H1 (cell line): ENCODE measurements around the gene TMEM200B. TPM values are rescaled to one million over a fixed set of nuclear protein-coding genes. Genes with fewer than 3 reads are reported as not detected.

ENCODE experiments used
- CTCF ChIA-PET: fragments of 300-600 bp; sonication (Branson Sonifier 250); formaldehyde crosslinking; loops from one replicate; lab custom pipeline; 2021; ENCODE audit not compliant: partially characterized antibody; lab: Charles Lee
- POLR2A ChIA-PET: fragments of 300-600 bp; sonication (Branson Sonifier 250); formaldehyde crosslinking; loops from one replicate; lab custom pipeline; 2021; ENCODE audit warnings: inconsistent platforms; ENCODE audit not compliant: partially characterized antibody; lab: Charles Lee
- DNase-seq, 2 experiments: peaks; one replicate each; pipeline versions ENCODE4 v3.0.0 to v3.0.0-alpha.2; 2010 to 2022; ENCODE audit warnings: low spot score in 2 of 2, low read depth in 1 of 2, mixed read lengths in 1 of 2
- FAIRE-seq: peaks from 2 replicates; lab custom pipeline; 2011; peaks lifted over from hg19 to GRCh38; lab: Jason Lieb, UNC
- H2AFZ ChIP-seq: 2 replicates; pipeline ENCODE4 v1.8.1; 2012; ENCODE audit warnings: low read length, inconsistent platforms
- H2AK5ac ChIP-seq: 2 replicates; pipeline ENCODE4 v1.6.1; 2013; ENCODE audit warnings: low read depth, low read length
- H2BK120ac ChIP-seq: replicated peaks from 2 replicates; pipeline ENCODE3; 2013; ENCODE audit warnings: low read depth, low read length, inconsistent platforms
- H2BK12ac ChIP-seq: 2 replicates; pipeline ENCODE4 v1.6.1; 2013; ENCODE audit warnings: low read depth, low read length
- H2BK15ac ChIP-seq: 2 replicates; pipeline ENCODE4 v1.6.1; 2013; ENCODE audit warnings: low read length
- H2BK20ac ChIP-seq: 2 replicates; pipeline ENCODE4 v1.6.1; 2013; ENCODE audit warnings: low read length
- H2BK5ac ChIP-seq: 2 replicates; pipeline ENCODE4 v1.6.1; 2013; ENCODE audit warnings: low read depth, low read length
- H3K14ac ChIP-seq: 2 replicates; pipeline ENCODE4 v1.6.1; 2013; ENCODE audit warnings: inconsistent platforms; ENCODE audit not compliant: insufficient read length
- H3K18ac ChIP-seq: 2 replicates; pipeline ENCODE4 v1.6.1; 2013; ENCODE audit warnings: low read length; ENCODE audit errors: extremely low read depth
- H3K23ac ChIP-seq: 2 replicates; pipeline ENCODE4 v1.6.1; 2013; ENCODE audit warnings: inconsistent platforms; ENCODE audit not compliant: insufficient read length
- H3K23me2 ChIP-seq: 2 replicates; pipeline ENCODE4 v1.6.1; 2013; ENCODE audit warnings: low read depth, low read length
- H3K27ac ChIP-seq: 2 replicates; pipeline ENCODE4 v1.6.1; 2011; ENCODE audit warnings: low read depth, low read length, inconsistent platforms
- H3K27me3 ChIP-seq, 4 experiments: replicated peaks in 1 of 4; 1 replicate in 1 of 4; 2 replicates in 3 of 4; pipeline versions ENCODE4 v1.6.1 to v1.8.1; 2011 to 2013; ENCODE audit warnings: low read length in 3 of 4, mild to moderate bottlenecking in 3 of 4, inconsistent platforms in 2 of 4, mixed read lengths in 2 of 4, moderate library complexity in 1 of 4; ENCODE audit not compliant: control insufficient read depth in 3 of 4, insufficient read depth in 3 of 4; ENCODE audit errors: extremely low read depth in 1 of 4
- H3K36me3 ChIP-seq, 4 experiments: 2 replicates each; pipeline versions ENCODE4 v1.6.1 to v1.8.1; 2011 to 2013; ENCODE audit warnings: mild to moderate bottlenecking in 4 of 4, low read length in 3 of 4, moderate library complexity in 2 of 4, control low read depth in 1 of 4, inconsistent platforms in 1 of 4; ENCODE audit not compliant: insufficient read depth in 4 of 4, control insufficient read depth in 2 of 4
- H3K4ac ChIP-seq: replicated peaks from 2 replicates; pipeline ENCODE3; 2013; ENCODE audit warnings: low read length, low read depth, mixed read lengths, inconsistent platforms; ENCODE audit not compliant: insufficient read length
- H3K4me1 ChIP-seq, 4 experiments: replicated peaks in 1 of 4; 1 replicate in 1 of 4; 2 replicates in 3 of 4; pipeline versions ENCODE4 v1.6.1 to v1.8.1; 2011 to 2013; ENCODE audit warnings: low read length in 3 of 4, inconsistent platforms in 2 of 4, mixed read lengths in 1 of 4; ENCODE audit not compliant: insufficient read depth in 4 of 4, control insufficient read depth in 3 of 4
- H3K4me2 ChIP-seq, 2 experiments: 2 replicates each; pipeline versions ENCODE4 v1.6.1 to v1.8.1; 2011 to 2013; ENCODE audit warnings: low read depth in 2 of 2, low read length in 2 of 2, control low read depth in 1 of 2, inconsistent platforms in 1 of 2, mild to moderate bottlenecking in 1 of 2; ENCODE audit not compliant: insufficient read depth in 1 of 2
- H3K4me3 ChIP-seq, 4 experiments: fragments of 200-600, 300-600 bp in 1 of 4; sonication (generic), shearing (Covaris generic), sonication (Bioruptor Twin) in 1 of 4; 2 replicates each; pipeline versions ENCODE4 v1.5.1 to v1.8.1; 2011 to 2016; ENCODE audit warnings: low read length in 4 of 4, low read depth in 3 of 4, control low read depth in 2 of 4, inconsistent platforms in 2 of 4, mild to moderate bottlenecking in 2 of 4, mixed read lengths in 1 of 4, moderate library complexity in 1 of 4; ENCODE audit not compliant: insufficient read depth in 2 of 4; ENCODE audit errors: extremely low read depth in 1 of 4
- H3K56ac ChIP-seq: replicated peaks from 2 replicates; pipeline ENCODE3; 2013; ENCODE audit warnings: low read depth, mild to moderate bottlenecking, mixed read lengths, low read length, inconsistent platforms; ENCODE audit not compliant: insufficient read length
- H3K79me1 ChIP-seq: 2 replicates; pipeline ENCODE4 v1.6.1; 2013; ENCODE audit warnings: low read depth, low read length, control low read depth
- H3K79me2 ChIP-seq, 2 experiments: 2 replicates each; pipeline versions ENCODE4 v1.6.1 to v1.8.1; 2012 to 2013; ENCODE audit warnings: low read length in 2 of 2, mild to moderate bottlenecking in 2 of 2, inconsistent platforms in 1 of 2; ENCODE audit not compliant: insufficient read depth in 2 of 2, control insufficient read depth in 1 of 2
- H3K9ac ChIP-seq, 4 experiments: replicated peaks in 1 of 4; 1 replicate in 1 of 4; 2 replicates in 3 of 4; pipeline versions ENCODE4 v1.6.1 to v1.8.1; 2011 to 2013; ENCODE audit warnings: low read depth in 3 of 4, low read length in 3 of 4, control low read depth in 2 of 4, mild to moderate bottlenecking in 2 of 4, moderate library complexity in 2 of 4, inconsistent platforms in 1 of 4; ENCODE audit errors: extremely low read depth in 1 of 4
- H3K9me3 ChIP-seq, 2 experiments: 2 replicates each; pipeline versions ENCODE4 v1.6.1 to v1.8.1; 2012 to 2013; ENCODE audit warnings: mild to moderate bottlenecking in 2 of 2, moderate library complexity in 2 of 2, control low read depth in 1 of 2, inconsistent platforms in 1 of 2, low read depth in 1 of 2, low read length in 1 of 2, mixed read lengths in 1 of 2; ENCODE audit not compliant: insufficient read depth in 2 of 2
- H4K20me1 ChIP-seq, 2 experiments: replicated peaks in 1 of 2; 2 replicates each; pipeline versions ENCODE3 to v1.8.1; 2011 to 2013; ENCODE audit warnings: inconsistent platforms in 2 of 2, low read length in 2 of 2, mild to moderate bottlenecking in 1 of 2; ENCODE audit not compliant: insufficient read depth in 2 of 2, control insufficient read depth in 1 of 2
- H4K5ac ChIP-seq: 2 replicates; pipeline ENCODE4 v1.6.1; 2013; ENCODE audit warnings: low read length, low read depth, mixed read lengths, inconsistent platforms; ENCODE audit not compliant: insufficient read length
- H4K8ac ChIP-seq: 2 replicates; pipeline ENCODE4 v1.8.0; 2013; ENCODE audit warnings: mild to moderate bottlenecking, moderate library complexity, low read length, inconsistent platforms; ENCODE audit not compliant: insufficient read depth; ENCODE audit errors: extremely low read depth
- H4K91ac ChIP-seq: replicated peaks from 2 replicates; pipeline ENCODE3; 2013; ENCODE audit warnings: low read length, mixed read lengths, inconsistent platforms; ENCODE audit not compliant: insufficient read length
- CBX5 ChIP-seq: fragments of 300-800, 300-1000 bp; sonication (generic); IDR thresholded peaks from 2 replicates; pipeline ENCODE4 v1.7.1; 2016; ENCODE audit warnings: antibody characterized with exemption, low read length, low read depth
- CEBPB ChIP-seq: IDR thresholded peaks from 2 replicates; pipeline ENCODE4 v1.6.1; 2012; ENCODE audit warnings: low read depth, low read length
- EGR1 ChIP-seq: IDR thresholded peaks from 2 replicates; pipeline ENCODE4 v1.6.1; 2011; ENCODE audit warnings: low read depth, low read length, borderline replicate concordance
- GABPA ChIP-seq: IDR thresholded peaks from 2 replicates; pipeline ENCODE4 v1.6.1; 2011; ENCODE audit warnings: mild to moderate bottlenecking, low read length, moderate library complexity, borderline replicate concordance; ENCODE audit not compliant: insufficient read depth
- GTF2F1 ChIP-seq: IDR thresholded peaks from 2 replicates; pipeline ENCODE4 v1.6.1; 2012; ENCODE audit warnings: low read depth, low read length, improper control_type of control experiment, borderline replicate concordance
- JUN ChIP-seq: IDR thresholded peaks from 2 replicates; pipeline ENCODE4 v1.6.1; 2011; ENCODE audit warnings: low read depth, mild to moderate bottlenecking, improper control_type of control experiment, low read length
- KDM4A ChIP-seq: IDR thresholded peaks from one replicate; pipeline ENCODE4 v1.7.1; 2012; ENCODE audit warnings: low read depth, mild to moderate bottlenecking, moderate library complexity, low read length, inconsistent platforms; ENCODE audit not compliant: severe bottlenecking
- MAFK ChIP-seq: IDR thresholded peaks from 2 replicates; pipeline ENCODE4 v1.6.1; 2012; ENCODE audit warnings: low read depth, mild to moderate bottlenecking, improper control_type of control experiment, low read length
- POU5F1 ChIP-seq: IDR thresholded peaks from 2 replicates; pipeline ENCODE4 v1.6.1; 2011; ENCODE audit warnings: low read depth, mild to moderate bottlenecking, low read length, moderate library complexity
- SIN3A ChIP-seq, 2 experiments: IDR thresholded peaks in 1 of 2; conservative IDR thresholded peaks in 1 of 2; 2 replicates each; pipeline ENCODE4 v1.6.1; 2011 to 2012; ENCODE audit warnings: low read length in 2 of 2, improper control_type of control experiment in 1 of 2, low read depth in 1 of 2, mild to moderate bottlenecking in 1 of 2
- TCF12 ChIP-seq: IDR thresholded peaks from 2 replicates; pipeline ENCODE4 v1.6.1; 2011; ENCODE audit warnings: low read depth, mild to moderate bottlenecking, low read length
- TEAD4 ChIP-seq: IDR thresholded peaks from 2 replicates; pipeline ENCODE4 v1.6.1; 2012; ENCODE audit warnings: low read depth, low read length, inconsistent platforms, mixed read lengths
- WGBS, 2 experiments: shearing (Covaris generic) in 1 of 2; methylation state at CpG; one replicate each; pipeline versions ENCODE4 v1.1.6 to v1.1.7; 2013 to 2015; ENCODE audit warnings: low lambda C conversion rate in 2 of 2, mixed read lengths in 2 of 2, inconsistent platforms in 1 of 2, low coverage in 1 of 2, missing lambda C conversion rate in 1 of 2; ENCODE audit not compliant: insufficient replicate concordance in 2 of 2, insufficient coverage in 1 of 2, insufficient read length in 1 of 2; ENCODE audit errors: extremely low coverage in 1 of 2, missing lambda C conversion rate in 1 of 2; 5-methylcytosine and 5-hydroxymethylcytosine counted together
- polyA plus RNA-seq, 7 experiments: library from polyadenylated mRNA; depleted of rRNA in 3 of 7; stranded (reverse) in 5 of 7; unstranded in 2 of 7; fragments of >200 nt in 5 of 7; fragments of 200-250 nt in 2 of 7; gene quantifications; 1 replicate in 5 of 7; 2 replicates in 1 of 7; 4 replicates in 1 of 7; pipeline versions ENCODE4 v1.2.1 to v1.2.3, GENCODE V29; 2011 to 2013; ENCODE audit warnings: missing spikeins in 2 of 7, mixed read lengths in 2 of 7
- total RNA-seq: library from RNA; stranded (reverse); fragmentation: NEBNext Ultra II Directional; extraction: Animal tissue kit (Norgen Biotek cat#: 25700); gene quantifications from 2 replicates; pipeline ENCODE4 v1.2.1, GENCODE V29; 2021
- TF ChIP-seq, protein P1 (sequence below): IDR thresholded peaks from 2 replicates; pipeline ENCODE4 v1.6.1; 2011; ENCODE audit warnings: low read length, improper control_type of control experiment

The TMEM200B gene
- total and polyA plus RNA-seq, 2 of the 8 experiments (the other 6 are each of a cell fraction or from before 2014, with no cell fraction given) = 4.9 to 11.0 TPM

GRCh38 chr1:29171521-29171920 lies 47.8 kb upstream of the TMEM200B start:
- Histone ChIP-seq H4K8ac (no peak overlapping the region), H3K79me2 (peaks cover 20 to 91% of the 10 kb centered on the region in 2 experiments), H3K56ac (no peak overlapping the region), H3K14ac (no peak overlapping the region), H2BK12ac (no peak overlapping the region), H3K36me3 (peaks cover 0 to 7% (median 0%) of the 10 kb centered on the region in 4 experiments; a peak in 2 of 8 replicates), H3K4ac (no peak overlapping the region), H2BK5ac (no peak overlapping the region), H3K79me1 (no peaks in the 10 kb centered on the region), H3K4me1 (peaks cover under 1 to 5% (median 2%) of the 10 kb centered on the region in 4 experiments; a peak in 4 of 7 replicates), H2BK120ac (no peak overlapping the region), H4K91ac (no peak overlapping the region), H2AK5ac (no peak overlapping the region), H2BK20ac (no peak overlapping the region), H3K18ac (no peak overlapping the region), H3K4me2 (no peak overlapping the region), H4K5ac (no peak overlapping the region), H4K20me1 (peaks cover 11 to 16% of the 10 kb centered on the region in 2 experiments), H3K27ac (no peak overlapping the region), H3K9me3 (no peaks in the 10 kb centered on the region), H2BK15ac (no peak overlapping the region), H2AFZ (no peak overlapping the region), H3K23me2 (no peaks in the 10 kb centered on the region), H3K27me3 (no peaks in the 10 kb centered on the region), H3K4me3 (no peak overlapping the region), H3K23ac (no peak overlapping the region), H3K9ac (no peak overlapping the region)
- no peak for FAIRE-seq
- DNase-seq = no peak
- 87% methylated on average over 5 of the region's 5 CpGs; no CpG with 5 or more reads in 1 of the 2 experiments for WGBS, 2 experiments
- POLR2A ChIA-PET = interaction anchor here (0.6 to 9.0 kb wide), 7 partner anchors 9 to 31 kb away, joined by 3 to 105 read pairs (median 4); partner anchors contain the start of gene SRSF4
- CTCF ChIA-PET = interaction anchor here (0.6 to 2.2 kb wide), 7 partner anchors 9 to 288 kb away, joined by 3 to 12 read pairs (median 4); partner anchors contain the start of gene SRSF4
- TF ChIP-seq CBX5 (no peak), KDM4A (no peak), CEBPB (no peak), EGR1 (no peak), JUN (no peak), TEAD4 (no peak), SIN3A (conservative IDR thresholded peaks at IDR 0.05 in 1 of 2, IDR thresholded peaks at IDR 0.05 in 1 of 2; ENCODE audit: low read depth in 1 of 2, low read length in 2 of 2) (no peak), GABPA (no peak), GTF2F1 (no peak), MAFK (no peak), TCF12 (no peak), POU5F1 (no peak)
- TF ChIP-seq, protein P1, sequence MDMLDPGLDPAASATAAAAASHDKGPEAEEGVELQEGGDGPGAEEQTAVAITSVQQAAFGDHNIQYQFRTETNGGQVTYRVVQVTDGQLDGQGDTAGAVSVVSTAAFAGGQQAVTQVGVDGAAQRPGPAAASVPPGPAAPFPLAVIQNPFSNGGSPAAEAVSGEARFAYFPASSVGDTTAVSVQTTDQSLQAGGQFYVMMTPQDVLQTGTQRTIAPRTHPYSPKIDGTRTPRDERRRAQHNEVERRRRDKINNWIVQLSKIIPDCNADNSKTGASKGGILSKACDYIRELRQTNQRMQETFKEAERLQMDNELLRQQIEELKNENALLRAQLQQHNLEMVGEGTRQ = no peak
